ENCODE data around the gene RCC1.
"Not testable (repeated sequence)": the region's sequence is repeated elsewhere in the genome, so short reads cannot be mapped to it uniquely, and the experiment has no call there.

RCC1 gene

DNA sequence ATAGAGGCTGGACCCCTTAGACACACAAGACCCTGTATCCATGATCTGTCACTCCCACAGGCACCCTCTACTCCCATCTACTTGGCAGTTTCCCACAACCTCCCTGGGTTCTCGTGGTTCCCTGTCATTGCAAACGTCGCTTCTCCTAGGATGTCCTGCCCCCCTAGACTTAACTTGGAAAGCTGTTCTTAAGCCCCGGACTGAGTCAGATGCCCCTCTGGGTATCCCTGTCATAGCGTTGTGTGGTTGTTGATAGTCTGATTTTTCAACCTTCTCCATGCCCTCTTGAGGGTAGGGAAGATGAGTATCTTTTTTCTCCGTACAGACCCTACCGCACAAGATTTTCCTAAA, 11.8 kb downstream of the RCC1 start:
- Histone ChIP-seq H3K9ac (no peak overlapping the region), H3K27ac (no peak overlapping the region), H3K36me3 (ENCODE audit: control insufficient read depth, insufficient read depth, low read length) (no peaks in the 10 kb centered on the region), H3K79me2 (no peaks in the 10 kb centered on the region), H3K4me2 (ENCODE audit: low read length) (peak overlapping the region; percentile 74), H2AFZ (peak overlapping the region; percentile 80), H3K4me3 (ENCODE audit: low read depth, low read length) (peak overlapping the region; percentile 69), H3K9me3 (ENCODE audit: control insufficient read depth, low read length) (no peaks in the 10 kb centered on the region), H3K27me3 (ENCODE audit: control insufficient read depth, insufficient read depth, low read length) (no peaks in the 10 kb centered on the region), H3K4me1 (peaks cover 3% of the 10 kb centered on the region)
- TF ChIP-seq, protein P1, sequence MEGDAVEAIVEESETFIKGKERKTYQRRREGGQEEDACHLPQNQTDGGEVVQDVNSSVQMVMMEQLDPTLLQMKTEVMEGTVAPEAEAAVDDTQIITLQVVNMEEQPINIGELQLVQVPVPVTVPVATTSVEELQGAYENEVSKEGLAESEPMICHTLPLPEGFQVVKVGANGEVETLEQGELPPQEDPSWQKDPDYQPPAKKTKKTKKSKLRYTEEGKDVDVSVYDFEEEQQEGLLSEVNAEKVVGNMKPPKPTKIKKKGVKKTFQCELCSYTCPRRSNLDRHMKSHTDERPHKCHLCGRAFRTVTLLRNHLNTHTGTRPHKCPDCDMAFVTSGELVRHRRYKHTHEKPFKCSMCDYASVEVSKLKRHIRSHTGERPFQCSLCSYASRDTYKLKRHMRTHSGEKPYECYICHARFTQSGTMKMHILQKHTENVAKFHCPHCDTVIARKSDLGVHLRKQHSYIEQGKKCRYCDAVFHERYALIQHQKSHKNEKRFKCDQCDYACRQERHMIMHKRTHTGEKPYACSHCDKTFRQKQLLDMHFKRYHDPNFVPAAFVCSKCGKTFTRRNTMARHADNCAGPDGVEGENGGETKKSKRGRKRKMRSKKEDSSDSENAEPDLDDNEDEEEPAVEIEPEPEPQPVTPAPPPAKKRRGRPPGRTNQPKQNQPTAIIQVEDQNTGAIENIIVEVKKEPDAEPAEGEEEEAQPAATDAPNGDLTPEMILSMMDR (IDR thresholded peaks at IDR 0.05): no peak

DNA sequence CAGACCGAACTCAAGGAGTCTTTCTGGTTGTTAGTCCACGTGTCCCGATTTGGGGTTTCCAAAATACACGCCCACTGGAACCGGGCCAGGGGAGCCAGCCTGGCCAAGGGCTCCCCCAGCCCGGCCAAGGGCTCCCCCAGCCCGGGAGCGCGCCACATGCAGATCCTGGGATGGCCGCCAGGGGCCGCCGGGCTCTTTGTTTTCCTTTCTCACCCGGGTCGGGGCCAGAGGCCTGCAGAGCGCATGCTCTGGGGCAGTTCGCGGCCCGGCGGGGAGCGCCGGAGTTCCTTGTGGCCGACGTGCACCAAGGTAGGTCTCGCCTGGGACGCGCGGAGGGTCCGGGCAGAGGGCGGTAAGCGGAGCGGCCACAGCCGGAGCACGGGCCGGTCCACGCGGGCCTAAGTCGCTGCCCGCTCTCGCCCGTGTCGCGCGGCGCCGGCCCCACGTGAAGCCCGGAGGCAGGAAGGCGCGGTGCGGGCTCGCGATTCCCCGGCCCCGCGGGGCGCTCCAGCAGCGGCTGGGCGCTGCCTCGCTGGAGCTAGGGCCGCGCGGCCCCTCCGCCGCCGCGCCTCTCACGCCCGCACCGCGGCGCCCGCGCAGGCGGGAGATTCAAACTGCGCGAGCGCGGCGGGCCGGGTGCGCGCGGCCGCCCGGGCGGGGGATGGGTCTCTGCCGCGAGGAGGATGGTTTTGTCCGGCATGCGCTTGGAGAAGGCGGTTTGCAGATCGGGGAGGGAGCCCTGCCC, 12.3 kb downstream of the RCC1 start:
- peak overlapping the region; percentile 80 for H2AFZ ChIP-seq
- peak overlapping the region; percentile 69 for H3K4me3 ChIP-seq (ENCODE audit: low read depth, low read length)
- no peaks in the 10 kb centered on the region for H3K27me3 ChIP-seq (ENCODE audit: control insufficient read depth, insufficient read depth, low read length)
- H3K9ac ChIP-seq: no peak overlapping the region
- H3K36me3 ChIP-seq (ENCODE audit: control insufficient read depth, insufficient read depth, low read length): no peaks in the 10 kb centered on the region
- H3K9me3 ChIP-seq (ENCODE audit: control insufficient read depth, low read length): no peaks in the 10 kb centered on the region
- TF ChIP-seq, protein P1 (IDR thresholded peaks at IDR 0.05): peak; percentile 95
- H3K4me1 ChIP-seq: peaks cover 3% of the 10 kb centered on the region
- peak overlapping the region; percentile 42 for H3K27ac ChIP-seq
- peak overlapping the region; percentile 92 for H3K4me2 ChIP-seq (ENCODE audit: low read length)
- H3K79me2 ChIP-seq: no peaks in the 10 kb centered on the region

DNA sequence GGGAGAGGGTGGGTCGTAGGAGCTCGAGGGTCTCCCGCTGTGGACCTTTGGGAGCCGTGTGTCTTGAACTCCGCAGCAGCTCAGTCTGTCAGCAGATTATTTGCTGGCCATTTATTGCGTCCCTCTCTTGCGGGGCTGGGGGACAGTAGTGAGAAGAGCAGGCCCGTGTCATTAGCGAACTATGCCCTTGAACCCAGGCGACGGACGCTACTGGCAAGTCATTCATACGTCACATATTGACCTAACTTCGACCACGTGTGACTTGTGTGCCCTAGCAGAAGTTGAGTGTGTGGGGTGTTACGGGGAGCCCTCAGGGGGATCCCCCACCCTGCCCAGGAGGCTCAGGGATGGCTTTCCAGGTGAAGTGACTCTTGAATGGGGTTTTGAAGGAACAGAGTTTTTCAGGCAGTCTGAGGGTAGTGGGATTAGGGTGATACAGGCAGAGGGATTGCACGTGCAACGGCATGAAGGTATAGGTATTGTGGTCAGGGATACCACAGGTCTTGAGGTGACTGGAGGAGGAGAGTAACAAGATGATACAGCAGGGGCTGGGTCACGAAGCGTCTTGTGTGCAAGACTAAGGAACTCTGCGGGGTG, 13.0 kb downstream of the RCC1 start:
- Histone ChIP-seq H3K27me3 (ENCODE audit: control insufficient read depth, insufficient read depth, low read length) (no peaks in the 10 kb centered on the region), H3K27ac (no peak overlapping the region), H3K9ac (no peak overlapping the region), H2AFZ (peak overlapping the region; percentile 48), H3K4me3 (ENCODE audit: low read depth, low read length) (peak overlapping the region; percentile 45), H3K4me1 (peaks cover 3% of the 10 kb centered on the region), H3K36me3 (ENCODE audit: control insufficient read depth, insufficient read depth, low read length) (no peaks in the 10 kb centered on the region), H3K4me2 (ENCODE audit: low read length) (peak overlapping the region; percentile 92), H3K79me2 (no peaks in the 10 kb centered on the region), H3K9me3 (ENCODE audit: control insufficient read depth, low read length) (no peaks in the 10 kb centered on the region)
- TF ChIP-seq, protein P1 (IDR thresholded peaks at IDR 0.05): no peak

DNA sequence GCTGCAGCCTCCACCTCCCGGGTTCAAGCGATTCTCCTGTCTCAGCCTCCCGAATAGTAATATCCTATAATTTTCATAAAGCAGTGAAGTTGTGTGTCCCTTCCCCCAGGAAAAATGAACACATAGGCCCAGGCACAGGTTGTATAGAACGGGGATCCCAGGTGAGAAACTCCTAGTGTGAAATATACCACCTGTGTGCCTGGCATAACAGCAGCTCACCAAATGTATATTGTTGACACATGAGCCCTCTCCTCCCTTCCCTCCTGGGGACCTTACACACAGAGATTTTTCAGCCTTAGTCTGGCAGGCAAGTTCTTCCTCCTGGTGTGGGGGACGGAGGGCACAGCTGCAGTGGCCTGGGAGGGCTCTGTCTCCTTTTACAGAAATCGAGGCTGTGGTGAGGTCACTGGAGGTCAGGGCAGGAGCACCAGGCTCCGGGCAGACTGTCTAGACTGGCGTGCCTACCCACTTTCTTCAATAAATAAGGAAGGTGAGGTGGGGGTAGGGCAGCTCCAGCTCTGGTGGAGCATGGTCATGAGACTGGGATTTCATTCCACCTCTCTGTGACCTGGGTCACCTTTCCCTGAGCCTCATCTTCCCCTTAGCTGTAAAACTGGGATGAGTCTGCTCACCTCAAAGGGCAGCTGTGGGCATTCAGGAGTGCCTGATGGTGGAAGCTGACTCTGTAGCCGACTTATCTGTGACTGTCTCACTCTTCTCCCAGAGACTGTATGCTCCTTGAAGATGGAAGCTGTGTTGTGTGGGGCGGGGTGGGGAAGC, 14.3 kb downstream of the RCC1 start:
- Histone ChIP-seq H3K27ac (no peak overlapping the region), H3K36me3 (ENCODE audit: control insufficient read depth, insufficient read depth, low read length) (no peaks in the 10 kb centered on the region), H3K9me3 (ENCODE audit: control insufficient read depth, low read length) (no peaks in the 10 kb centered on the region), H2AFZ (no peak overlapping the region), H3K27me3 (ENCODE audit: control insufficient read depth, insufficient read depth, low read length) (no peaks in the 10 kb centered on the region), H3K4me1 (peaks cover 3% of the 10 kb centered on the region), H3K79me2 (no peaks in the 10 kb centered on the region), H3K9ac (no peak overlapping the region), H3K4me3 (ENCODE audit: low read depth, low read length) (no peak overlapping the region), H3K4me2 (ENCODE audit: low read length) (no peak overlapping the region)
- TF ChIP-seq, protein P1 (IDR thresholded peaks at IDR 0.05): no peak

DNA sequence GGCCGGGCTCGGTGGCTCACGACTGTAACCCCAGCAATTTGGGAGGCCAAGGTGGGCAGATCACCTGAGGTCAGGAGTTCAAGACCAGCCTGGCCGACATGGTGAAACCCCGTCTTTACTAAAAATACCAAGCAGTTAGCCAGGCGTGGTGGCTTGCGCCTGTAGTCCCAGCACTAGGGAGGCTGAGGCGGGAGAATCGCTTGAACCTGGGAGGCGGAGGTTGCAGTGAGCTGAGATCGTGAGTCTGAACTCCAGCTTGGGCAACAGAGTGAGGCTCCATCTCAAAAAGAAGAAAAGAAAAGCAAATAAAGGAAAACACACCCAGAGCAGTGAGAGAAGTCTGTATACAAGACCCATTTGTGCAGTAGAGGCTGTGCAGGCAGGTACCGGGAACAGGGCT, 15.0 kb downstream of the RCC1 start:
- not testable (repeated sequence) for H3K4me1 ChIP-seq; H2AFZ ChIP-seq; H3K4me2 ChIP-seq (ENCODE audit: low read length); H3K27me3 ChIP-seq (ENCODE audit: control insufficient read depth, insufficient read depth, low read length); H3K9me3 ChIP-seq (ENCODE audit: control insufficient read depth, low read length); H3K27ac ChIP-seq; H3K9ac ChIP-seq; H3K79me2 ChIP-seq; H3K4me3 ChIP-seq (ENCODE audit: low read depth, low read length); H3K36me3 ChIP-seq (ENCODE audit: control insufficient read depth, insufficient read depth, low read length)
